NCI-H1694 (cell line): ENCODE data around the gene MAPK8.

ENCODE experiments used
- DNase-seq: peaks from one replicate; lab custom pipeline; 2025; lab: John Stamatoyannopoulos, UW

The MAPK8 gene

GRCh38 chr10:48384699-48384982 is 78.2 kb downstream of the MAPK8 start:
- DNase-seq, result no peak

DNA sequence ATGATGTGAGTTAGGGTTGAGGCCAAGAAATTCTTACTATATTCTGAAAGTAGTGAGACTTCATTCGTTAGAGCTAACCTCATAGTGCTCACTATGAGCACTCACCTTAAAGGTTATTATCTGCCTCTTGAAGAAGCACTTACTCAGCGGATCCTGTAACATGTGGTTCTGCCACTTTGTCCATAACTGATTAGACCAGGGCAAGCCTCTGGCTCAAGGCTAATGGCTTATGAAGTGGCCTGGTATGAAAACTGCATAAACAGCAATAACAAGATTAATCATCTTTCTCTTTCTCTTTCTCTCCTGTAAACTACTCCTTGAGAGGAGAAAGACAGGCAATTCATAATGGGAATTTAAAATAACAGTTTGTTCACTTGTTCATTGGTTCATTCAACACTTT is 82.8 kb downstream of the MAPK8 start:
- DNase-seq, result no peak

DNA sequence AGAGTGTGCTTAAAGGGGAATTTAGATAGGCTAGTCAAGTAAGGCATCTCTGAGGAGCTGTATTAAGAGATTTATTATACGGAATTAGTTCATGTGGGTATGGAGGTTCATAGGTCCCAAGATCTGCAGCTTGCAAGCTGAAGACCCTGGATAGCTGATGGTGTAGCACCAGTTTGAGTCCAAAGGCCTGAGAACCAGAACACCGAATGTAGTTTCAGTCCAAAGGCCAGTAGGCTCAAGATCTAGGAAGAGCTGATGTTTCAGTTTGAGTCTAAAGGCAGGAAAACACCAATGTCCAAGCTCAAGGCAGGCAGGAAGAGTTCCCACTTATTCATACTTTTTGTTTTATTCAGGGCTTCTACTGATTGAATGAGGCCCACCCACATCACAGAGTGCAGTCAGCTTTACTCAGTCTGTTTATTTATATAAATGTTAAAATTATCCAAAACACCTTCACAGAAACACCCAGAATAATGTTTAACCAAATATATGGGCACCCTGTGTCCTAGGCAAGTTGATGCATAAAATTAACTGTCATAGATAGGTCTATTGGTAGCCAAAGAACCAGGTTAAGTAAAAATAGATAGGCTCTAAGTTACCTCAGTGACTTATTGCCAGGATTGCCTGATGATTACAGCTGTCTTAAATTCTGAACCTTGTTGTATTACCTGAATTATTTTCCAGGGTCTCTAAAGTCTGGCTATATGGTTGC is 83.5 kb downstream of the MAPK8 start:
- no peak for DNase-seq

- no peak for DNase-seq
These were observed 84.0 kb downstream of the MAPK8 start for GRCh38 chr10:48390558-48390871.

DNA sequence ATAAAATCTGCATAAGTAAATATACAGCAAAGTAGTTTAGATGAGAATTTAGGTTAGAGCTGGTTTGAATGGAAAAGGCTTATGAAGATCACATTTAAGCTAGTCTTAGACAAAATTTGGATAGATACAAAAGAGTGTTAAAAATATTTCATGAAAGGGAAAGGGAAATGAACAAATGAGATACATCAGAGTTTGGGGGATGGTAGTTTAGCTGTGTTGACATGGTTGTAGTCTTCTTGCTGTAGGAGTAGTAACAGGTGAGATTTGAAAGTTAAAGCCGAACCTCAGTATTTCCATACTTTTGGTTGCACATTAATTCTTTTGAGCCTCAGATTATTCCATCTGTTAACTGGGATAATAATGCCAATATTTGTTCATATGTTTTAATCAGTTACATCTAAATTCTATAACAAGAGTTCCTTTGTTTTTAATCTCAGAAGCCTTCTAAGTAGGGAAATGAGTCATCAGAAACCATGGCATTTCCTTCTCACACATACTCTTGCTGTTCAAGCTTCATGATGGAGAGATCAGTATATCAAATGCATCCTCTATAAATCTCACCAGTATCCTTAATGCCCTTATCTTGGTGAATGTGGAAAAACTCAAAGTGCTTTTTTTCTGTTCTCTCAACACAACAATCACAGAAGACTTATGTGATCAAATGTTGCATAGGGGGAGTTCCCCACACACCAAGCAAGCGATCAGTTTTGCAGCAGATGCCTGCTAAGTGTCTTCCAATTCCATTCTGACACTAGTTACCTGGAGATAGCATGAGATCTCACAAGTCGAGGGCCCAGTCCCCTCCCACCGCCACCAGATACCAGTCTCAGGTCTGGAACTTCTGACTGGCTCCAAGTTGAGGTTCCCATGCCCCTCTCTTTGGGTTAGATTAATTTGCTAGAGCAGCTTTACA is 84.7 kb downstream of the MAPK8 start:
- no peak for DNase-seq

GRCh38 chr10:48391994-48392393 is 85.5 kb downstream of the MAPK8 start:
- no peak for DNase-seq

DNA sequence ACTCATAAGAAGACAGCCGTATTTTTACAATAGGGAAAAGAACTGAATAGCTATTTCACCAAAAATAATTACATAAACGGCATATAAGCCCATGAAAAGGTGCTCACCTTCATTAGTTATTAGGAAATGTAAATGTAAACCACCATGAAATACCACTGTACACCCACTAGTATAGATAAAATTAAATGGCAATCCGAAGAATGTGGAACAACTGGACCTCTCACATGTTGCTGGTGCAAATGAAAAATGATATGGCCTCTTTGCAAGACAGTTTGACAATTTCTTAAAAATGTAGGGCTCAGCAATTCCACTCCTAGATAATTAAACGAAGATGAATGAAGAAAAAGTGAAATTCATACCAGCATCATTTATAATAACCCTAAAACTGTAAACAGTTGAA is 91.8 kb downstream of the MAPK8 start:
- DNase-seq, result no peak

GRCh38 chr10:48399056-48399541 is 92.6 kb downstream of the MAPK8 start:
- no peak for DNase-seq

DNA sequence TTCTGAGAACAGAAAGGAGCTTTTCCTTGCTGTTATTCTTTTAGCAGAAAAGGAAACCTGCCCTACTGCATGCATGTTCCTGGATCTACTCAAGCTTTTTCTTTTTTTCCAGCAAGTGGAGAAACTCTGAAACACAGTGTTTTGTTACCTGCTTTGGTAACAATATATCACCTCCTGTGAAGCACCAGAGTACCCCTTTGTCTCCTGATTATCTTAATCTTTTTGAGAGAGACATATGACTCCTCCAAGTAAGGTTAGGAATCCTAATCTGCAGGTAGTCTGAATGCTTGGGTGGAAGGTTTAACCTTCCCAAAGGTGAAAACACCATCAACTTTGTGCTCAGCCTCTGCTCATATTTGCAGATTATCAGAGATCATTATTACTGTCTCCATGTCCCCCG is 93.1 kb downstream of the MAPK8 start:
- no peak for DNase-seq

DNA sequence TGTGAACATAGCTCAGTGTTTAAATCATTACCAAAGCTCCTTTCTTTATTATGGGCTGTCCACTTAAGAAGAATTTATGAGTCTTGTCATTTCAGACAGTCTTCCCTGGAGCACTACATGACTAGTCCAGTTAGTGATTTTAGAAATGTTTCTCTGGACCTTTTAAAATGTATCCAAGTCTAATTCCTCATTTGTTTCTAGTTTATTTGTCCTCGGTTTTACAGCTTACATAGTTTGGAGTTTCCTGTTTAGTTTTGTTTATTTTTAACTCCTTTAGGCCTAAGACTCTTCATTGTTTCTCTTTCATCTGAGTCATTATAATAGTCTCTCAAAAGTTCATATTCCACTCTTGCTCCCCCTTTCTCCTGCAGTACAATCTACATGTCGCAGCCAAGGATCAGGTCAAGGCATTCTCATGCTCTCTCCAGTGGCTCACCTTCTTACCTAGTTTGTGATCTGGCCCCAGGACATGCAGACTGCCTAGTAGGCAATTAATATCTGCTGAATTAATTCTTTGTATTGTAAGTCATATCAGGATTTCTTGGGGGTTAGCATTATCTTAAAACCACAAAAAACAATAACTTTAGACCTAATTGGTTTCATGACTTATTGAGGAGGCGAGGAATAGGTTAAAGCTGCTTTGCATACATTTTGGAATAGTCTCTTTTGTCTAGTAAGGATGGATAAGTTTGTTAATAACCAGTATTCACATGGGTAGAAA is 93.8 kb downstream of the MAPK8 start:
- DNase-seq, result no peak

DNA sequence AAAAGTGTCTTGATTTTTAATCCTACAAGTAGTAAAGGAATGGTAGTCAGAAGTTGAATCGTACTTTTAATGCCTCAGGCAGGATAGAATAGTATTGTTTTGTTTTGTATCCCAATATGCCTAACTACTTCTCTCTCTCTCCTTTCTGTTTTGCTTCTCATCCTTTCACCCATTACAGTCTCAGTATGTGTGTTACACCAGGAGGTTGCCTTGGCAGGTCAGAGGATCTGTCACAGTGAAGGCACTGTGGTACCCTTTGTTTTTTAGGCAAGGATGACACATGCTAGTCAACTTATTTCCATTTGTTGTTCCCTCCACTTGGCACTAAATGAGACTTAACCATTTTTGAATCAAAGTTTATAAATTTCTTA is 94.4 kb downstream of the MAPK8 start:
- DNase-seq, result no peak

DNA sequence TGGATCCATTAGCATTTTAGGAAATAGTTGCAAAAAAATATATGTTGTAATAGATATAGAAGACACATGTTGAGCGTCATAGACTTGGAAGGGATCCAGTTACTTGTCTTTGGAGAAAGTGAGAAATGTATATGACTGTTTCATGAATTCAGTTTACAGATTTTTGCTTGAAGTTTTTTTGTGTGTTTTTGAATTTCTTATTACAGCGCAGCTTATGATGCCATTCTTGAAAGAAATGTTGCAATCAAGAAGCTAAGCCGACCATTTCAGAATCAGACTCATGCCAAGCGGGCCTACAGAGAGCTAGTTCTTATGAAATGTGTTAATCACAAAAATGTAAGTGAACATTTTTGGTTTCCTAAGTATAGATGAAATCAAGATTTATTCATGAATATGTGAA is 98.2 kb downstream of the MAPK8 start:
- DNase-seq, result no peak

DNA sequence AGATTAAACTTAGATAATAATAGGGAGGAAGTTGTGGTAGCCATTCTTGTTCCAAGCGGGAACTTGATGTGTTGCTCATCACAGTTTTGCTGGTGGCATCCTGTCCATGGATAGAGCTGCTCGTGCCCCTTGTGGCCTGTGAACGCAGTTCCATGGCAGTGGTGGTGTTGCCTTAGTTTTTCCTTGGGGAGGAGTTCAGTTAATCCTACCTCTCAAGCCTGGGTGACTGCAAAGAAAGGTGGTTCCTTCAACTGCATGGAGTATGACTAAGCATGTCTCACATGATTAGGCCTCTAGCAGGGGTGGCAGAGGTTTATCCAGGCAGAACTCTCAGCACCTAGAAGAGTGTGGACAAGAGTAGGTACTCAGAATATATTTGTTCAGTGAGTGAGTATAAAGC is 99.7 kb downstream of the MAPK8 start:
- DNase-seq, result no peak

- no peak for DNase-seq
These were observed 100.2 kb downstream of the MAPK8 start for GRCh38 chr10:48406658-48407057.

- no peak for DNase-seq
These were observed 104.0 kb downstream of the MAPK8 start for GRCh38 chr10:48410503-48410902.

DNA sequence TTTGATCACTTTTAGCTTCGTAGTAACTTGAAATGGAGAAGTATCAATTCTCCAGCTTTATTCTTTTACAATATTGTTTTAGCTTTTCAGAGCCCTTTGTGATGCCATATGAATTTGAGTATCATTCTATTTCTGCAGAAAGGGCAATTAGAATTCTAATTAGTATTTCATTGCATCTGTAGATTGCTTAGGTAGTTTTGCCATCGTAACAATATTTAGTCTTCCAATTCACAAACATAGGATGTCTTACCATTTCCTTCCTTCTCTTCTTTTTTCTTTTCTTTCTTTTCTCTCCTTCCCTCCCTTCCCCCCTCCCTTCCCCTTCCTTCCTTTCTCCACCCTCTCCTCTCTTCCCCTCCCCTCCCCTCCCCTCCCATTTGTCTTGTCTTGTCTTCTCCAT is 105.0 kb downstream of the MAPK8 start:
- DNase-seq, result no peak

DNA sequence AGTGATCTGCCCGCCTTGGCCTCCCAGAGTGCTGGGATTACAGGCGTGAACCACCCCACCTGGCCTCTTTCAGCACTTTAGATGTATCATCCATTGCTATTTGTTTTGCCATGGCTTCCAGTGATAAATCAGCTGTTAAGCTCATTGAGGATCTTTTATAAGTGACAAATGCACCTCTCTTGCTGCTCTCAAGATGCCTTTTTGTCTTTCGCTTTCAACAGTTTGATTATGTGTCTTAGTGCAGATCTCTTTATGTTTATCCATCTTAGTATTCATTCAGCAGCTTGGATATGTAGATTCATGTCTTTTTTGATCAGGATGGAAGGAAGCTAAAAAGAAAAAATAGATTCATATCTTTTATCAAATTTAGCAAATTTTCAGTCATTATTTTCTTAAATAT is 105.6 kb downstream of the MAPK8 start:
- no peak for DNase-seq

DNA sequence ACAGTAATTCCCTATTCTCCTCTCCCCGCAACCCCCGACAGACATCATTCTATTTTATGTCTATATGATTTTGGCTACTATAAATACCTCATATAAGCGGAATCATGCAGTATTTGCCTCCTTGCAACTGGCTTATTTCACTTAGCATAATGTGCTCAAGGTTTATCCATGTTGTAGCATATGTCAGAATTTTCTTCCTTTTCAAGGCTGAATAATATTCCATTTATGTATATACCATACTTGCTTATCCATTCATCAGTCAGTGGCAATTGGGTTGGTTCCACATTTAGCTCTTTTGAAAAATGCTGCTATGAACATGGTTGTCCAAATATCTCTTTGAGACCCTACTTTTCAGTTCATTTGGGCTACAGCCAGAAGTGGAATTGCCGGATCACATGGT is 106.5 kb downstream of the MAPK8 start:
- no peak for DNase-seq

DNA sequence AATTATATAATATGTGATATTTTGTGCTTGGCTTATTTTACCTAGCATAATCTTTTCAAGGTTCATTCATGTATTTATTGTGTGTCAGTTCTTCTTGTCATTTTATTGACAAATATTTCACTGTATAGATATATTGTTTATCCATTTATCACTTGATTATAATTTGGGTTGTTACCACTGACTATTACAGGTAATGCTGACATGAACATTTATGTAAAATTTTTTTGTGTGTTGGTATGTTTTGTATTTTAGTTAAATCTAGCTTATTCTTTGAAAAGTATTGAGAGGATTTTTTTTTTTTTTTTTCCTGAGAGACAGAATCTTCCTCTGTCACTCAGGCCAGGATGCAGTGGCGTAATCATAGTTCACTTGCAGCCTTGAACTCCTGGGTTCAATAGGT is 107.7 kb downstream of the MAPK8 start:
- DNase-seq, result no peak

DNA sequence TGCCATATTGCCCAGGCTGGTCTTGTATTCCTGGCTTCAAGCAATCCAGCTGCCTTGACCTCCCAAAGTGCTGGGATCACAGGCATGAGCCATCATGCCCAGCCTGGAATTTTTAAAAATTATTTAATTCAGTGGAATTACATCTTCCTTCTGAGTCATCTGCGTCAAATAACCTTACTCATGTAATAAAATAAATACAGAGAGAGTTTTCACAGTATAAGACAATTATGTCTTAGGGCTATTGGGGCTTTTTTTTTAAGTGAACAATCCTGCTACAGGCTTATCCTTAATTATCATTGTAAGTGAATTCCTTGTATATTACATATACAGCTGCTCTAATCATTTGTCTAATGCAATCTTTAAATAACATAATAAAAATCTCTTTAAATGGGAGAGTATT is 108.3 kb downstream of the MAPK8 start:
- DNase-seq, result no peak

DNA sequence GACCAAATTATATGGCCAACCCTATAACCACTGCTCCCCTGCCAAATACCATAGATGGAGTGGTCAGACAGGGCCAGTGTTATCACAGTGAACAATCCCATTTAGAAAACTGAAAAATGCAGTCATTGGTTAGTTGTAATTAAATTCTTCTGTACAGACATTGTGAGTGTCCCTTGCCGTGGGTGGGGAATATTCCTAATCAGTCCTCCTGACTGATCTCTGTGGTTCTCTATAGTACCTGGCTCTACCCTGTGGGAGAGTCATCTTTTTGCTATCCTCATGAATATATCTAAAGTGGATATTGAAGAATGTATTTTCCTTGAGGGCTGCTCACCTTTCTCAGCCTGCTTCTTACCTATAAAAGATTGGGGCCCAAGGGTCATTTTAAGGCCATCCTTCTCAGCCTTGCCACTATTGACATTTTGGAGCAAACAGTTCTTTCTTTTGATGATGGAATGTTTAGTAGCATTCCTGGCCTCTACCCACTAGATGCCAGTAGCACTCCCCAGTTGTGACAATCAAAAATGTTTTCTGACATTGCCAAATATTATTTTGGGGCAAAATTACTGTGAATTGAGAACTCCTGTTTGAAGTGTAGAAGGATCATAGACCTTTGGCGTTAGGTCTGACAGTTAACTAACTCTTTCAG is 110.2 kb downstream of the MAPK8 start:
- no peak for DNase-seq

DNA sequence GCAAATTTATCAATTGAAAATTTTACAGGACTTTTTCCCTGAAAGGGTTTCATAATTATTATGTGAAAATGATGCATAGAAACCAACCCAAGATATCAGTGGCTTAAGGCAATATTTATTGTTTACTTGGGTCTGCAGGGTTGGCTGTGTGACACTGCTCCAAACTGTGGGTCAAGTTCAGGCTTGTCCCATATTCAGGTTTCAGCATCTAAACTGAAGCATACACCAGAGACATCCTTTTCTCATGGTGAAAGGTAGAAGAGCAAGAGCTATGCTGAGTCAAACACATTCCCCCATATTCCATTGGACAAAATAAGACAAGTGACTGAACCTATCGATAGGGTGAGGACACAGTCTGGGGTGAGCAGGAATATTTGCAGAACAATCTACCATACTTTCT is 110.9 kb downstream of the MAPK8 start:
- no peak for DNase-seq
